NCI-H2171 (cell line): ENCODE measurements around the gene MAP3K20.
"Not testable (repeated sequence)": the region's sequence is repeated elsewhere in the genome, so short reads cannot be mapped to it uniquely, and the experiment has no call there.

Experiments used
- DNase-seq: peaks from one replicate; lab custom pipeline; 2025; lab: John Stamatoyannopoulos, UW

The MAP3K20 gene

DNA sequence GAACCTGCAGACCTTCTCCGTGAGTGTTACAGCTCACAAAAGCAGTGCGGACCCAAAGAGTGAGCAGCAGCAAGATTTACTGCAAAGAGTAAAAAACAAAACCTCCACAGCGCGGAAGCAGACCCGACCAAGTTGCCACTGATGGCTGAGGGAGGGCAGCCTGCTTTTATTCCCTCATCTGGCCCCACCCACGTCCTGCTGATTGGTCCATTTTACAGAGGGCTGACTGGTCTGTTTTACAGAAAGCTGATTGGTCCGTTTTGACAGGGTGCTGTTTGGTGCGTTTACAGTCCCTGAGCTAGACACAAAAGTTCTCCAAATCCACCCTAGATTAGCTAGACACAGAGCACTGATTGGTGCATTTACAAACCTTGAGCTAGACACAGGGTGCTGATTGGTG lies 206.3 kb downstream of the MAP3K20 start:
- not testable (repeated sequence) for DNase-seq

DNA sequence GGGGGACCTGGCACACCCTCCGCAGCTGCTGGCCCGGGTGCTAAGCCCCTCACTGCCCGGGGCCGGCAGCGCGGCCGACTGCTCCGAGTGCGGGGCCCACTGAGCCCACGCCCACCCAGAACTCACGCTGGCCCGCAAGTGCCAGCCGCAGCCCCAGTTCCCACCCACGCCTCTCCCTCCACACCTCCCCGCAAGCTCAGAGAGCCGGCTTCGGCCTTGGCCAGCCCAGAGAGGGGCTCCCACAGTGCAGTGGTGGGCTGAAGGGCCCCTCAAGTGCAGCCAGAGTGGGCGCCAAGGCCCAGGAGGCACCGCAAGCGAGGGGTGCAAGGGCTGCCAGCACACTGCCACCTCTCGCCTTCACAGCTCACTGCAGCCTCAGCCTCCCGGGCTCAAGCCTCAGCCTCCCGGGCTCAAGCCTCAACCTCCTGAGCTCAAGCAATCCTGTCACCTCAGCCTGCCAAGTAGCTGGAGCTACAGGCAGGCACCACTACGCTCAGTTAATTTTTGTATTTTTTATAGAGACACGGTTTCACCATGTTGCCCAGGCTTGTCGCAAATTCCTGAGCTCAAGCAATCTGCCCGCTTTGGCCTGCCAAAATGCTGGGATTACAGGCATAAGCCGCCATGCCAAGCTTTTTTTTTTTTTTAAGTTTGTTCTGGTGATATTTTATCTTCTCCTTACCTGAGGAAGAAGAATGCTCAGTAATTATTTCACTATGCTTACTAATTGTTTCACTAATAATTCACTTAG lies 207.3 kb downstream of the MAP3K20 start:
- no peak for DNase-seq

DNA sequence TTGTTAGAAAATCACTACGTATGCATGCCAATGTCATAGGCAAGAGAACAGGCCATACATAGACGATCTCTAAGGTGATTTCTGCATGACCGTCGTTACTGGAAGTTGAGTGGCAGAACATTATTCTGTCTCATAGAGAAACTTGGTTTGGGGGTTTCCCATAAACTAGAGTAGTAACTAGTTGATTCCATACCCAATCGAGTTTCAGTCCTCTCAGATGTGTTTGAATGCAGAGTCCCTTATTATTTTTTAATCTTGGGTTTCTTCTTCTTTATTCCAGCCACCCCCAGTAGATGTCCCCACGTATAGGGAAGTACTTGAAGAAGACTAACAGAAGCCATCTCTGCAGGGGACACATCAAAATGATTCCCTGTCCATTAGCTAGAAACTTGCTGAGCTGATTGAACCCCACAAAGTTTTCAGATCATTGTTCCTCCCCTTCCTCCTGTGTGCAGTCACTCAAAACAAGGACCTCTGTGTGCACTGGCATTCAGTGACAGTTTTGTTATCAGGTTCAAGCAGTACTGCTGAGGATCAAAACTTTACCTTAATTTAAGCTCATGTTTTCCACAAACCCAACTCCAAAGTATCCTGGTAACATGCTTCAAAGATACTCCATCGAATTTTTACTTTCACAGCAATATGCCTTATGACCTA lies 210.6 kb downstream of the MAP3K20 start:
- no peak for DNase-seq

DNA sequence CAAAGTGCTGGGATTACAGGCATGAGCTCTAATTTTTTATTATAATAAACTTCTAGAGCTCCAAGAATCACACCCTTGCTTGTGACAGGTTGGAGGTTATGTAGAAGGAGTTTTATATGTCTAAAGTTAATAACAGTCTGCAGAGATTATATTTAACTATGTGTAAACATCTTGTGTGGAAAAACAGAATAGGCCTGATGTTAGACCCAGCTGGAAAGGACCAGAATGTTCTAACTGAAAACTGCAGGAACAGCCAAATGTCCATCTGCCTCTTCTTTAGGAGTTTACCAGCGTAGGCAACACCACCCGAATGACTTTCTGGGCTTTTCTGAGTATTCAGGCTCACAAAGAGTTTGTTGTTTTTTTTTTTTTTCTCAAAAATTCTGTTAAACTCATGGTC lies 211.9 kb downstream of the MAP3K20 start:
- DNase-seq = no peak

DNA sequence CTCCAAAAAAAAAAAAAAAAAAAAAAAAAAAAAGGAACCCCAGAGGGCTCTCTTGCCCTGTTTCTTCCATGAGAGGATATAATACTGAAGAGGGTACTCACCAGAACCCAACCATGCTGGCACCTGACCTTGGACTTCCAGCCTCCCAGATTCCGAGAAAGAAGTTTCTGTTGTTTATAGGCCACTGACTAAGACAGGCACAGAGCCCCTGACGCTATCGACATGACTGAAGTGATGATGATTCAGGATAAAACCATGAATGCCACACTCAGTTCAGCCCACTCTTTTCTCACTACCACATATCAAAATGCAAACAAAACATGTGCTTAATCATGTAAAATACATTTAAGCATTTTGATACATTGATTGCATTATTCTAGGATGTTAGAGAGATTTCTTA lies 212.9 kb downstream of the MAP3K20 start:
- DNase-seq = no peak

DNA sequence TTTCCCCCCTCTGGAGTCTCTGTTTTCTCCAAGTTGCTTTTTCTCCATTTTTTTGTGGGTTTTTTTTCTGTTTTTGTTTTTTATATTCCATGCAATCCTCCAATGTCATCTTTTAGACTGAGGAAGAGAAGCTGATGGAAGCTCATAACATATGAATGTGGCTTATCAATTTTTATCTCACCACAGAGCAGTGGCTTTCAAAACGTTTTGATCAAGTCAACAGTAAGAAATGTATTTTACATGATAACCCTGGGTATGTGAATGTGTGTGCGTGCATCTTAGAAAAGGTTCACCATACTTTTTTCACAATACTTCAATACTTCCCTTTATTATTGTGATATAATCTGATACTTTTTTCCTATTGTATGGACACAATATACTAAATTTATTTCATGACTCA lies 214.4 kb downstream of the MAP3K20 start:
- no peak for DNase-seq

DNA sequence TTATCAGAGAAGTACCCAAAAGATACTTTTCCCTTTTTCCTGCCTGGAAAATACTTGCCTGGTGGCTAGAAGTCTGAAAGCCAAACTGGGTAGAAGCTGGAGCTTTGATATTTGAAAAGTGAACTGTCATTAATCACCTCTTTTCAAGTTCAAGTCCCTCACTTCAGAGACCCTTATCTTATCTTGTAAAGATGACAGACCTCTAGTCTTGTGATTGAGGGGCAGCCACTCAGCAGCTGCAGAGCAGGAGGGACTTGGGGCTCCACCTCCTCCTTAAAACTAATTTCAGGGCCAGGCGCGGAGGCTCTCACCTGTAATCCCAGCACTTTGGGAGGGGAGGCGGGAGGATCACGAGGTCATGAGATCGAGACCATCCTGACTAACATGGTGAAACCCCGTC lies 214.9 kb downstream of the MAP3K20 start:
- no peak for DNase-seq

DNA sequence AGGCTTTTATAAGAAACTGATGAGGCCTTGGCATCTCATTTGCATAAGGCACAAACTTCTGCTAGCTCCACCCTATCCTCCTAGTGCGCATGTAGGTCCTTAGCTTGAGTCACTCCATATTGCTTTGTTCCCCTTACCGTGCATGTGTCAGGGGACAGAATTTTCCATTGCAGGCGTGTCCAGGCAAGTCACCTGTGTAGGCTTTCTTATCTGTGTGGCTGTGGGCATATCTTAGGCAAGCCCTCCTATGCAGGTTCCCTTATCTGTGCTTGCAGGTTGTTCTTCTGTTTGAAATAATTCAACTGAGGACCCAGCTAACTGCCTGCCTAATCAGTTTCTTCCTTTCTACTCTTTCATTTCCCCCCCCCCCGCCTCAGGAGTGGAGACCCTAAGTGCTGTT lies 215.8 kb downstream of the MAP3K20 start:
- no peak for DNase-seq

DNA sequence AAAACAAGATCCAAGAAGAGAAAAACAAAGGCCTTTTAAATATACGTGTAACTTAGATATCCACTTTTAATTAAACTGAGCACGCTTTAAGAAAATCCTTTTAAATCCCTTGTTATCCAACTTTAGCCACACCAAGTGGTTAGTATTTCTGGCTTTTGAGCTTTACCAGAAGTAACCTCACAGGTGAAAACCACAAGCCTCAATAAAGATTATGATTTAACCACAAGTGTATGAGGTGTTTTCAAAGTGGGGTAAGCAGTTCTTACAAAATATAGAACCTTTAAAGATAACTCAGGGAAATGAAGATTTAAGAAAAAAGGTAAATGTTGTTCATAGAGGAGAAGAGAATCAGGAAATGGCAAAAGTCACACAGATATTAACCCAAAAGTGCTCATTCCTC lies 220.6 kb downstream of the MAP3K20 start:
- DNase-seq = no peak

DNA sequence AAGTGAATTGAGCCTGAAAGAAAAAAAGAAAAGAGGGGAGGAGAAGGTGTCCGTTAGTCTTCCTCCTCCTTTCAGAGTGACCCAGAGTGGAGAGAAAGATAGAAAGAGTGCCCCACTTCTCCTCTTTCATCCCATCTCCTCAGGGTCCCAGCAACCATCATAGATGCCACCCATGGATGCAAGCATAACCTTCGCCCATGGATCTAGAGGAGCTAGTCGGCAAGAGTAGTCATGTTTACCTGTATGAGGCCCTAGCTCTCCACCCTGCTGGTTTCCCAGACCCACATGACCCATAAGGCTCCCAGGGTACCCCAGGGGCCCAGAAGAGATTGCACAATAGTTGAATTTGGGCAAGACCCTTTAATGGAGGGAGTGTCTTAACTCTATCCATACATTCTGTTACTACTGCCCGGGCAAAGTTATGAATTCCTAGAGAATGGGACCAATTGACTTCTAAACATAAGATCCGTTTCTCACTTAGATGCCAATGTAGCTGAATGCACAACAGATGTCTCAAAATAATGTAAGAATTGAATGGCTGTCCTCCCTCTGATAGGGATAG lies 223.0 kb downstream of the MAP3K20 start:
- no peak for DNase-seq

DNA sequence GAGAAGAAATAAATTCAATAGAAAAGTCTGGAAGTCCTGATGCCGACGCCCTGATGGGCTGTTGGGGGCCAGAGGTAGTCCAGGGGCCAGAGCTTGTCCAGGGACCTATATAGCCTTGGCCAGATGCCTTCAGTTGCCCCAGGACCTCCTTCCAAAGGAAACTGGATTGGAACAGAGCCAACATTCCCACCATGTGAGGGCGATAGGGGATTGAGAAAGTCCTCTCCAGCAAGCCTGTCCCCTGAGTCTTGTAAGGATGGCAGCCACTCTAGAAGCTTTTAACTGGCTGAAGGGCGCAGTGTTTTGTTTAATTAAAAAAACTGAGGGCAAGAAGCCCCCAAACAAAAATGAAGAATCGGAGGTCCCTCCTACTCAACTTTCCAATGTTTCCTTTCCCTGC lies 224.1 kb downstream of the MAP3K20 start:
- no peak for DNase-seq

DNA sequence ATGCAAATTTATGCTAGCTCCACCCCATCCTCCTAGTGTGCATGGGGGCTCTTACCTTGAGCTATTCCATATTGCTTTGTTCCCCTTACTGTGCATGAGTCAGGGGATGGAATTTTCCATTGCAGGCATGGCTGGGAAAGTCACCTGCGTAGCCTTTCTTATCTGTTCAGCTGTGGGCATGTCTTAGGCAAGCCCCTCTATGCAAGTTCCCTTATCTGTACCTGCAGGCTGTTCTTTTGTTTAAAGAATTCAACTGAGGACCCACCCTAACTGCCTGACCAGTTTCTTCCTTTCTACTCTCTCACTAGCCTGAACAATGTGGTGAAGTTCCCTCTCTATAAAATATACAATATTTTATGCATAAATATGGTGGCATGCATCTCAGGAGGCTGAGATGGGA lies 224.8 kb downstream of the MAP3K20 start:
- no peak for DNase-seq

DNA sequence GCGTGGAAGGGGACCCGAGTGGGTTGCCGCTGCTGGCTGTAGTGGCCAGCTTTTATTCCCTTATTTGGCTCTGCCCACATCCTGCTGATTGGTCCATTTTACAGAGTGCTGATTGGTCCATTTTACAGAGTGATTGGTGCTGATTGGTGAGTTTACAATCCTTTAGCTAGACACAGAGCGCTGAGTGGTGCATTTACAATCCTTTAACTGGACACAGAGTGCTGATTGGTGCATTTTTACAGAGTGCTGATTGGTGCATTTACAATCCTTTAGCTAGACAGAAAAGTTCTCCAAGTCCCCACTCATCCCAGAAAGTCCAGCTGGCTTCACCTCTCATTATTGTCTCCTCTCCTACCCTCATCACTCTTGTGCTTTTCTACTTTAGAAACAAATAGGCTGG lies 225.9 kb downstream of the MAP3K20 start:
- not testable (repeated sequence) for DNase-seq

DNA sequence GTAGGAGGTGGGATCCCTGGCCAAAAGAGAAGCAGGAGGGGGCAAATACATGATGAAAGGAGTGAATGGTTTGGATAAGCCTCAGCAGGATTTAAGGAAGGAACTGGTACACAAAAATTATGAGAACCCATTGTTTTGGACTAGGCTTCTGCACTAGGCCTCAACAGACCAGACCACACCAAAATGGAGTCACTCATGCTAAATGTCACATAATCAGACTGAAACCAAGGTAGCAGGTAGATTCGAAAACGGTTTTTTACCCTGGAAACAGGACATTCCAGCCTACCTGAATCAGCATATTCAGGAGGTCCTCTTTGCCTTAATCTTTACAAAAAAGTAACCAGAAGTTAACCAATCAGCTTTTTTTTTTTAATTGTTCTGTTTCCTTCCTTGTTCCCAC lies 229.7 kb downstream of the MAP3K20 start:
- no peak for DNase-seq

DNA sequence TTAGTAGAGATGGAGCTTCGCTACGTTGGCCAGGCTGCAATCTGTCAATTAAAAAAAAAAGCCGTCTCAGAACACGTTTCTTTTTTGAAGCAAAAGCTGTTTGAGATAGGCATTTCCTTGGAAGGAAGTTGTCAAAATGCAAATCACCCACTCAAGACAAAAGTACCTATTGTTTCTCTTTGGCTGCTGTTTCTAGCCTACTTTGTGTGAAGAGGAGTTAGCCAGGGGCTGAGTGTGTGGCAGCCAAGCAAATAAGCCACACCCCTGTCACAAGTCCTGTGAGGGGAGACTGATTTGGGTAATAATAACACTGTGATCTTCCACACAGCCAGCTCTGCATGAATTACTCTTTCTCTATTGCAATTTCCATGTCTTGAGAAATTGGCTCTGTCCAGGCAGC lies 231.6 kb downstream of the MAP3K20 start:
- DNase-seq = no peak

DNA sequence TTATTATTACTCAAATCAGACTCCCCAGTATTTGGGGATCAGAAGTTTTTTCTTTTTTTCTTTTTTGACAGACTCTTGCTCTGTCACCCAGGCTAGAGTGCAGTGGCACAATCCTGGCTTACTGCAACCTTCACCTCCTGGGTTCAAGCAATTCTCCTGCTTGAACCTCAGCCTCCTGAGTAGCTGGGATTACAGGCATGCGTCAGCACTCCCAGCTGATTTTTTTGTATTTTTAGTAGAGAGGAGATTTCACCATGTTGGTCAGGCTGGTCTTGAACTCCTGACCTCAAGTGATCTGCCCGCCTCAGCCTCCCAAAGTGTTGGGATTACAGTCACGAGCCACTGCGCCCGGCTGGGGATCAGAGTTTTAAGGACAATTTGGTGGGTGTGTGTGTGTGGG lies 233.7 kb downstream of the MAP3K20 start:
- DNase-seq = not testable (repeated sequence)

DNA sequence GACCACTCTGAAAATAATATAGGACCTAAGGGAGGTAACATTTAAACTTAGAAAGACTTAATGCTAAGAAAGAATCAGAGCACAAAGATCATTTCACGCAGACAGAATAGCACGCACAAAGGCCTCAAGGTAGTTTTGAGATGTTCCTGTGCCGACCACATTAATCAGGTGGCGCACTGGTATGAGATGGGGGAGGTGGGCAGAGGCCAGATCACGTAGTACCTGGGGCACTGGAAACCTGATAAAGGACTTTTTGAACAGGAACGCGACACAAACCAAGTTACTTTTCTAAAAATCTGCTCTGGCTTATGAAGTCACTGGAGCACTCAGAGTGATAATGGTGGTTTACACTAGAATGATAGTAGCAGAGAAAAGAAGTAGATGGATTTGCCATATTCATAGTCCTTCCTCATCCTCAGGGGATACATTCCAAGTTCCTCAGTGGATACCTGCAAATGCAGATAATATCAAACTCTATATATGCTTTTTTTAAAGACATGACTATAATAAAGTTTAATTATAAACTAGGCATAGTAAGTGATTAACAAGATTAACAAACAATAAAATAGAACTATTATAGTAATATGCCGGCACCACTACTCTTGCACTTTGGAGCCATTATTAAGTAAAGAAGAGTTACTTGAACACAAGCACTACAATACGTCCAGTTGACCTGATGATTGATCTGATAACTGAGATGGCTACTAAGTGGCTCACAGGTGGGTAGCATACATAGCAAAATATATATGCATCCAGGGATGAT lies 236.4 kb downstream of the MAP3K20 start:
- no peak for DNase-seq
